Neural progenitor cell (in vitro differentiated cells): Measurements from ENCODE around the gene PAPSS2. TPM values are rescaled to one million over a fixed set of nuclear protein-coding genes. Genes with fewer than 3 reads are reported as not detected.
"Not testable (repeated sequence)": the region's sequence is repeated elsewhere in the genome, so short reads cannot be mapped to it uniquely, and the experiment has no call there.

Experiments
- DNase-seq: peaks from one replicate; pipeline ENCODE4 v3.0.0-alpha.2; 2016; ENCODE audit warnings: low spot score
- H2AFZ ChIP-seq: fragments of 200-600 bp; sonication (generic); replicated peaks from 2 replicates; pipeline ENCODE4 v1.6.1; 2016; ENCODE audit warnings: antibody characterized with exemption
- H3F3A ChIP-seq: fragments of 200-600 bp; sonication (generic); 2 replicates; pipeline ENCODE4 v1.6.1; 2016; ENCODE audit warnings: antibody characterized with exemption, low read depth
- H3K27ac ChIP-seq: fragments of 200-600 bp; sonication (generic); 2 replicates; pipeline ENCODE4 v1.5.1; 2016; ENCODE audit warnings: mild to moderate bottlenecking
- H3K27me3 ChIP-seq: fragments of 200-600 bp; sonication (generic); 2 replicates; pipeline ENCODE4 v1.6.1; 2016; ENCODE audit warnings: mild to moderate bottlenecking, moderate library complexity
- H3K36me3 ChIP-seq: fragments of 200-600 bp; sonication (generic); 2 replicates; pipeline ENCODE4 v1.5.1; 2016
- H3K4me1 ChIP-seq: fragments of 200-600 bp; sonication (generic); 2 replicates; pipeline ENCODE4 v1.6.1; 2016; ENCODE audit warnings: mixed run types
- H3K4me2 ChIP-seq: fragments of 200-600 bp; sonication (generic); 2 replicates; pipeline ENCODE4 v1.6.1; 2016
- H3K4me3 ChIP-seq: fragments of 200-600 bp; sonication (generic); 2 replicates; pipeline ENCODE4 v1.5.1; 2016
- H3K79me2 ChIP-seq: fragments of 200-600 bp; sonication (generic); 2 replicates; pipeline ENCODE4 v1.6.1; 2016; ENCODE audit warnings: low read depth
- H3K9ac ChIP-seq: fragments of 200-600 bp; sonication (generic); 2 replicates; pipeline ENCODE4 v1.6.1; 2016
- H3K9me3 ChIP-seq: fragments of 200-600 bp; sonication (generic); 2 replicates; pipeline ENCODE4 v1.5.1; 2016; ENCODE audit warnings: low read depth
- H4K20me1 ChIP-seq: fragments of 200-600 bp; sonication (generic); 2 replicates; pipeline ENCODE4 v1.6.1; 2016; ENCODE audit warnings: low read depth
- H3K27ac Mint-ChIP-seq: 3 replicates; pipeline ENCODE4 v1.8.0; 2021; ENCODE audit warnings: mixed read lengths
- H3K27me3 Mint-ChIP-seq: 2 replicates; pipeline ENCODE4 v1.8.0; 2022; ENCODE audit warnings: low read depth, mild to moderate bottlenecking, inconsistent platforms, moderate library complexity, mixed read lengths; ENCODE audit not compliant: insufficient read depth
- H3K36me3 Mint-ChIP-seq: 3 replicates; pipeline ENCODE4 v1.8.0; 2021; ENCODE audit warnings: mixed read lengths
- H3K4me1 Mint-ChIP-seq: 3 replicates; pipeline ENCODE4 v1.8.0; 2021; ENCODE audit warnings: mixed read lengths
- H3K4me3 Mint-ChIP-seq: 3 replicates; pipeline ENCODE4 v1.8.0; 2021; ENCODE audit warnings: mild to moderate bottlenecking, moderate library complexity, mixed read lengths
- H3K9me3 Mint-ChIP-seq: 3 replicates; pipeline ENCODE4 v1.8.0; 2020; ENCODE audit warnings: mixed read lengths
- CTCF ChIP-seq: fragments of 200-600 bp; sonication (generic); IDR thresholded peaks from 2 replicates; pipeline ENCODE4 v1.5.1; 2017; ENCODE audit warnings: antibody characterized with exemption, mild to moderate bottlenecking
- EZH2 ChIP-seq: fragments of 200-600 bp; sonication (generic); IDR thresholded peaks from 2 replicates; pipeline ENCODE4 v1.6.1; 2017; ENCODE audit warnings: antibody characterized with exemption, mild to moderate bottlenecking, moderate library complexity
- EZH2phosphoT487 ChIP-seq: fragments of 200-600 bp; sonication (generic); IDR thresholded peaks from 2 replicates; pipeline ENCODE4 v1.6.1; 2017; ENCODE audit warnings: antibody characterized with exemption
- total RNA-seq: library from RNA; depleted of rRNA; stranded (reverse); fragments of >200 nt; gene quantifications from 2 replicates; pipeline ENCODE4 v1.2.3, GENCODE V29; 2015; ENCODE audit warnings: low replicate concordance

Gene PAPSS2
- total RNA-seq, 1 donor from 2014 or later, result 6.0 TPM

- Histone ChIP-seq H3F3A (peaks cover 7% of the 10 kb centered on the region), H3K79me2 (no peaks in the 10 kb centered on the region), H3K27ac (no peak overlapping the region), H3K4me2 (no peak overlapping the region), H2AFZ (no peak overlapping the region), H3K9me3 (no peaks in the 10 kb centered on the region), H3K36me3 (no peaks in the 10 kb centered on the region), H3K9ac (no peak overlapping the region), H3K4me1 (peaks cover 12% of the 10 kb centered on the region), H3K27me3 (no peaks in the 10 kb centered on the region), H3K4me3 (no peak overlapping the region), H4K20me1 (no peaks in the 10 kb centered on the region)
- Mint-ChIP-seq H3K4me3 (no peak overlapping the region), H3K36me3 (peaks cover 2% of the 10 kb centered on the region), H3K9me3 (no peaks in the 10 kb centered on the region), H3K4me1 (peaks cover 2% of the 10 kb centered on the region), H3K27me3 (peaks cover 3% of the 10 kb centered on the region), H3K27ac (no peak overlapping the region)
- no peak for TF ChIP-seq EZH2
- no peak for TF ChIP-seq CTCF
- TF ChIP-seq EZH2phosphoT487, result no peak
- no peak for DNase-seq
Measured at GRCh38 chr10:87740254-87740655, 80.6 kb downstream of the PAPSS2 start.

- H3K27me3 ChIP-seq, H3K9ac ChIP-seq, H3K36me3 ChIP-seq, H3K27ac ChIP-seq, H3F3A ChIP-seq, H4K20me1 ChIP-seq, H3K27me3 Mint-ChIP-seq, H3K4me1 ChIP-seq, H3K36me3 Mint-ChIP-seq, H3K4me2 ChIP-seq, H2AFZ ChIP-seq, H3K27ac Mint-ChIP-seq, H3K4me3 ChIP-seq, H3K4me1 Mint-ChIP-seq, H3K79me2 ChIP-seq, H3K9me3 ChIP-seq, H3K9me3 Mint-ChIP-seq, H3K4me3 Mint-ChIP-seq, DNase-seq: not testable (repeated sequence)
Measured at GRCh38 chr10:87742992-87743610, 83.4 kb downstream of the PAPSS2 start.

- Histone ChIP-seq H3K79me2 (no peaks in the 10 kb centered on the region), H3K4me2 (no peak overlapping the region), H3K4me3 (no peak overlapping the region), H3K27ac (no peak overlapping the region), H3K9me3 (no peaks in the 10 kb centered on the region), H3K9ac (no peak overlapping the region), H4K20me1 (no peaks in the 10 kb centered on the region), H3K4me1 (peaks cover 11% of the 10 kb centered on the region), H3F3A (peaks cover 10% of the 10 kb centered on the region), H2AFZ (no peak overlapping the region), H3K36me3 (no peaks in the 10 kb centered on the region), H3K27me3 (no peaks in the 10 kb centered on the region)
- H3K36me3 Mint-ChIP-seq, result peaks cover 4% of the 10 kb centered on the region
- DNase-seq, result no peak
- H3K9me3 Mint-ChIP-seq, result no peaks in the 10 kb centered on the region
- H3K27me3 Mint-ChIP-seq, result no peaks in the 10 kb centered on the region
- H3K4me3 Mint-ChIP-seq, result no peak overlapping the region
- TF ChIP-seq EZH2 (no peak), CTCF (no peak)
- peaks cover 7% of the 10 kb centered on the region for H3K4me1 Mint-ChIP-seq
- H3K27ac Mint-ChIP-seq, result no peak overlapping the region
Measured at GRCh38 chr10:87744606-87745005, 84.9 kb downstream of the PAPSS2 start.

- H3K36me3 ChIP-seq, result no peaks in the 10 kb centered on the region
- no peak overlapping the region for H2AFZ ChIP-seq
- H3K27me3 ChIP-seq, result no peaks in the 10 kb centered on the region
- no peak for DNase-seq
- H3K27ac ChIP-seq, result no peak overlapping the region
- H3K36me3 Mint-ChIP-seq, result peaks cover 4% of the 10 kb centered on the region
- peaks cover 15% of the 10 kb centered on the region for H3K4me1 Mint-ChIP-seq
- no peaks in the 10 kb centered on the region for H3K27me3 Mint-ChIP-seq
- TF ChIP-seq EZH2phosphoT487 (no peak), EZH2 (no peak), CTCF (no peak)
- no peak overlapping the region for H3K27ac Mint-ChIP-seq
- H3K4me2 ChIP-seq, result no peak overlapping the region
- no peaks in the 10 kb centered on the region for H3K9me3 Mint-ChIP-seq
- no peak overlapping the region for H3K4me3 Mint-ChIP-seq
- no peak overlapping the region for H3K9ac ChIP-seq
- peaks cover 25% of the 10 kb centered on the region for H3F3A ChIP-seq
- no peaks in the 10 kb centered on the region for H4K20me1 ChIP-seq
- no peaks in the 10 kb centered on the region for H3K79me2 ChIP-seq
- H3K4me1 ChIP-seq, result peaks cover 23% of the 10 kb centered on the region
- no peak overlapping the region for H3K4me3 ChIP-seq
- H3K9me3 ChIP-seq, result no peaks in the 10 kb centered on the region
Measured at GRCh38 chr10:87746911-87747310, 87.2 kb downstream of the PAPSS2 start.

- peaks cover 15% of the 10 kb centered on the region for H3K4me1 Mint-ChIP-seq
- not testable (repeated sequence) for H3K27ac Mint-ChIP-seq, H3K9me3 Mint-ChIP-seq, H3K27me3 Mint-ChIP-seq, H3K9ac ChIP-seq, H3K27me3 ChIP-seq, DNase-seq, H3K79me2 ChIP-seq, H3K27ac ChIP-seq, H3K4me3 Mint-ChIP-seq, H3K36me3 ChIP-seq, H3K36me3 Mint-ChIP-seq, H4K20me1 ChIP-seq, H3K4me3 ChIP-seq, H2AFZ ChIP-seq, H3K9me3 ChIP-seq, H3K4me2 ChIP-seq
- H3F3A ChIP-seq, result peaks cover 25% of the 10 kb centered on the region
- H3K4me1 ChIP-seq, result peaks cover 23% of the 10 kb centered on the region
Measured at GRCh38 chr10:87748244-87748643, 88.6 kb downstream of the PAPSS2 start.
